Fibroblast of lung (primary cell): ENCODE data around the gene COL7A1.

Source experiments
- EZH2 ChIP-seq: IDR thresholded peaks from 2 replicates; pipeline ENCODE4 v1.5.1; 2012; ENCODE audit warnings: low read length, control low read depth, mild to moderate bottlenecking; ENCODE audit errors: missing control alignments
- TF ChIP-seq, protein P1 (sequence below), 2 donors: IDR thresholded peaks in 1 of 2; conservative IDR thresholded peaks in 1 of 2; 1 replicate in 1 of 2; 2 replicates in 1 of 2; pipeline ENCODE4 v1.5.1; 2011 to 2012; ENCODE audit warnings: low read length in 2 of 2, control low read depth in 1 of 2, inconsistent platforms in 1 of 2, low read depth in 1 of 2, mild to moderate bottlenecking in 1 of 2

DNA sequence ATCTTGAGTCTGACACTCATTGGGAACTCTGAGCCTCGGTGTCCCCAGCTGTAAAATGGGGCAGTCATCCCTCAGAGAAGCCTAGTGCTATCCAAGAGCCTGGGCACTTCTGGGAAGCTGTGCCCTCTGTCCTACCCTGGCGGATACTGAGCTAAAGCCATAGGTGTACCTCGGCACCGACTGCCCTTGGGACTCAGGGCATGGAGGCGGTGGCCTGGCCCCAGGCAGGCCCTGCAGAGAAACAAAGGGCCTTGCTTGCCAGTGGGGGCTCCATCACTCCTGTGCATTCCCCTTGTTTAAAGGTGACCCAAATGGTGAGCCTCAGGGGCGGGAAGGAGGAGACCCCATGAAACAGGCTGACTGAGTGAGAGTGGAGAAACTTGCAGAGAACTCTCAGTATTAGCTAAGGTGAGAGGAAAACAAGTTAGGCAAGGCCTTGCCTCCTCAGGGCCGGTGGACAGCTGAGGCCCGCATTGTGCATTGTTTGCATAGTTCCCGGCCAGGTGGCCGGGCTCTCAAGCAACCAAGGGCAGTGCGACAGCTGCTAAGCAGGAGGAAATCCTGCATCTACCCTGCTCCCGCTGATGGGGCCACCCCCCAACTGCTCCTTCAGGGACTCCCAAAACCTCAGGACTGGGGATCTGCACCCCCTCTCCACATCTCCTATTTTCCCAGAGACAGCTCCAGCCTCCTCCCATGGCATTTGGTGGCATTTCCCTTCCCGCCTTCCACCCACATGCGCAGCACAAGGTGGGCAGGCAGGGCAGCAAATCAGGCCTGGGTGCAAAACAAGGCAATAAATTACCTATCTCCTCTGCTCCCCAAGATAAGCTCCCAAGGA, 42.8 kb downstream of the COL7A1 start:
- no peak for TF ChIP-seq EZH2
- TF ChIP-seq, protein P1, sequence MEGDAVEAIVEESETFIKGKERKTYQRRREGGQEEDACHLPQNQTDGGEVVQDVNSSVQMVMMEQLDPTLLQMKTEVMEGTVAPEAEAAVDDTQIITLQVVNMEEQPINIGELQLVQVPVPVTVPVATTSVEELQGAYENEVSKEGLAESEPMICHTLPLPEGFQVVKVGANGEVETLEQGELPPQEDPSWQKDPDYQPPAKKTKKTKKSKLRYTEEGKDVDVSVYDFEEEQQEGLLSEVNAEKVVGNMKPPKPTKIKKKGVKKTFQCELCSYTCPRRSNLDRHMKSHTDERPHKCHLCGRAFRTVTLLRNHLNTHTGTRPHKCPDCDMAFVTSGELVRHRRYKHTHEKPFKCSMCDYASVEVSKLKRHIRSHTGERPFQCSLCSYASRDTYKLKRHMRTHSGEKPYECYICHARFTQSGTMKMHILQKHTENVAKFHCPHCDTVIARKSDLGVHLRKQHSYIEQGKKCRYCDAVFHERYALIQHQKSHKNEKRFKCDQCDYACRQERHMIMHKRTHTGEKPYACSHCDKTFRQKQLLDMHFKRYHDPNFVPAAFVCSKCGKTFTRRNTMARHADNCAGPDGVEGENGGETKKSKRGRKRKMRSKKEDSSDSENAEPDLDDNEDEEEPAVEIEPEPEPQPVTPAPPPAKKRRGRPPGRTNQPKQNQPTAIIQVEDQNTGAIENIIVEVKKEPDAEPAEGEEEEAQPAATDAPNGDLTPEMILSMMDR (conservative IDR thresholded peaks at IDR 0.05 in 1 of 2, IDR thresholded peaks at IDR 0.05 in 1 of 2; ENCODE audit: low read depth in 1 of 2, low read length in 2 of 2), result no peak
